Germinal center (tissue), 1 donor: ENCODE data around the gene GJD2.

Experiments
- DNase-seq: peaks from one replicate; pipeline ENCODE4 v3.0.0; 2012; ENCODE audit warnings: mixed read lengths, low spot score

The GJD2 gene

GRCh38 chr15:34754674-34755418 is at the start of gene GJD2:
Gene GJD2, minus strand, starts transcription at chr15:34754998. Its CDS starts 510 bp downstream, at chr15:34754488.
- no peak for DNase-seq

GRCh38 chr15:34804113-34804512 is 49.3 kb upstream of the GJD2 start:
- no peak for DNase-seq

- no peak for DNase-seq
Observed at GRCh38 chr15:34802803-34803750, 48.3 kb upstream of the GJD2 start.

- no peak for DNase-seq
Observed at GRCh38 chr15:34802371-34802770, 47.6 kb upstream of the GJD2 start.

GRCh38 chr15:34799149-34800101 is 44.6 kb upstream of the GJD2 start:
- DNase-seq, result no peak

- DNase-seq, result no peak
Observed at GRCh38 chr15:34796847-34797435, 42.1 kb upstream of the GJD2 start.

- no peak for DNase-seq
Observed at GRCh38 chr15:34795267-34796081, 40.7 kb upstream of the GJD2 start, which contains the start of gene ACTC1. Gene ACTC1, minus strand, starts transcription at chr15:34795549. Its CDS starts 741 bp downstream, at chr15:34794808.

- no peak for DNase-seq
Observed at GRCh38 chr15:34794590-34795206, 39.9 kb upstream of the GJD2 start.

- no peak for DNase-seq
Observed at GRCh38 chr15:34793901-34794300, 39.1 kb upstream of the GJD2 start.

- no peak for DNase-seq
Observed at GRCh38 chr15:34793071-34793470, 38.3 kb upstream of the GJD2 start.

- DNase-seq, result no peak
Observed at GRCh38 chr15:34791701-34792100, 36.9 kb upstream of the GJD2 start.

GRCh38 chr15:34790121-34790520 is 35.3 kb upstream of the GJD2 start:
- no peak for DNase-seq

GRCh38 chr15:34789326-34789725 is 34.5 kb upstream of the GJD2 start:
- no peak for DNase-seq

GRCh38 chr15:34786206-34786605 is 31.4 kb upstream of the GJD2 start:
- DNase-seq, result no peak

- no peak for DNase-seq
Observed at GRCh38 chr15:34783991-34784390, 29.2 kb upstream of the GJD2 start.

- DNase-seq, result no peak
Observed at GRCh38 chr15:34783431-34783830, 28.6 kb upstream of the GJD2 start.

- no peak for DNase-seq
Observed at GRCh38 chr15:34782901-34783300, 28.1 kb upstream of the GJD2 start.

- no peak for DNase-seq
Observed at GRCh38 chr15:34780725-34781124, 25.9 kb upstream of the GJD2 start.

- DNase-seq, result no peak
Observed at GRCh38 chr15:34776606-34777105, 21.9 kb upstream of the GJD2 start.

- no peak for DNase-seq
Observed at GRCh38 chr15:34773917-34774316, 19.1 kb upstream of the GJD2 start.
